H1 (cell line): ENCODE results near the gene MOG. TPM values are rescaled to one million over a fixed set of nuclear protein-coding genes. Genes with fewer than 3 reads are reported as not detected.
"Not testable (repeated sequence)": the region's sequence is repeated elsewhere in the genome, so short reads cannot be mapped to it uniquely, and the experiment has no call there.

Experiments
- CTCF ChIA-PET: fragments of 300-600 bp; sonication (Branson Sonifier 250); formaldehyde crosslinking; loops from one replicate; lab custom pipeline; 2021; ENCODE audit not compliant: partially characterized antibody; lab: Charles Lee
- POLR2A ChIA-PET: fragments of 300-600 bp; sonication (Branson Sonifier 250); formaldehyde crosslinking; loops from one replicate; lab custom pipeline; 2021; ENCODE audit warnings: inconsistent platforms; ENCODE audit not compliant: partially characterized antibody; lab: Charles Lee
- DNase-seq, 2 experiments: peaks; one replicate each; pipeline versions ENCODE4 v3.0.0 to v3.0.0-alpha.2; 2010 to 2022; ENCODE audit warnings: low spot score in 2 of 2, low read depth in 1 of 2, mixed read lengths in 1 of 2
- FAIRE-seq: peaks from 2 replicates; lab custom pipeline; 2011; peaks lifted over from hg19 to GRCh38; lab: Jason Lieb, UNC
- H2AFZ ChIP-seq: 2 replicates; pipeline ENCODE4 v1.8.1; 2012; ENCODE audit warnings: low read length, inconsistent platforms
- H2AK5ac ChIP-seq: 2 replicates; pipeline ENCODE4 v1.6.1; 2013; ENCODE audit warnings: low read depth, low read length
- H2BK120ac ChIP-seq: replicated peaks from 2 replicates; pipeline ENCODE3; 2013; ENCODE audit warnings: low read depth, low read length, inconsistent platforms
- H2BK12ac ChIP-seq: 2 replicates; pipeline ENCODE4 v1.6.1; 2013; ENCODE audit warnings: low read depth, low read length
- H2BK15ac ChIP-seq: 2 replicates; pipeline ENCODE4 v1.6.1; 2013; ENCODE audit warnings: low read length
- H2BK20ac ChIP-seq: 2 replicates; pipeline ENCODE4 v1.6.1; 2013; ENCODE audit warnings: low read length
- H2BK5ac ChIP-seq: 2 replicates; pipeline ENCODE4 v1.6.1; 2013; ENCODE audit warnings: low read depth, low read length
- H3K14ac ChIP-seq: 2 replicates; pipeline ENCODE4 v1.6.1; 2013; ENCODE audit warnings: inconsistent platforms; ENCODE audit not compliant: insufficient read length
- H3K18ac ChIP-seq: 2 replicates; pipeline ENCODE4 v1.6.1; 2013; ENCODE audit warnings: low read length; ENCODE audit errors: extremely low read depth
- H3K23ac ChIP-seq: 2 replicates; pipeline ENCODE4 v1.6.1; 2013; ENCODE audit warnings: inconsistent platforms; ENCODE audit not compliant: insufficient read length
- H3K23me2 ChIP-seq: 2 replicates; pipeline ENCODE4 v1.6.1; 2013; ENCODE audit warnings: low read depth, low read length
- H3K27ac ChIP-seq: 2 replicates; pipeline ENCODE4 v1.6.1; 2011; ENCODE audit warnings: low read depth, low read length, inconsistent platforms
- H3K27me3 ChIP-seq, 4 experiments: replicated peaks in 1 of 4; 1 replicate in 1 of 4; 2 replicates in 3 of 4; pipeline versions ENCODE4 v1.6.1 to v1.8.1; 2011 to 2013; ENCODE audit warnings: low read length in 3 of 4, mild to moderate bottlenecking in 3 of 4, inconsistent platforms in 2 of 4, mixed read lengths in 2 of 4, moderate library complexity in 1 of 4; ENCODE audit not compliant: control insufficient read depth in 3 of 4, insufficient read depth in 3 of 4; ENCODE audit errors: extremely low read depth in 1 of 4
- H3K36me3 ChIP-seq, 4 experiments: 2 replicates each; pipeline versions ENCODE4 v1.6.1 to v1.8.1; 2011 to 2013; ENCODE audit warnings: mild to moderate bottlenecking in 4 of 4, low read length in 3 of 4, moderate library complexity in 2 of 4, control low read depth in 1 of 4, inconsistent platforms in 1 of 4; ENCODE audit not compliant: insufficient read depth in 4 of 4, control insufficient read depth in 2 of 4
- H3K4ac ChIP-seq: replicated peaks from 2 replicates; pipeline ENCODE3; 2013; ENCODE audit warnings: low read length, low read depth, mixed read lengths, inconsistent platforms; ENCODE audit not compliant: insufficient read length
- H3K4me1 ChIP-seq, 4 experiments: replicated peaks in 1 of 4; 1 replicate in 1 of 4; 2 replicates in 3 of 4; pipeline versions ENCODE4 v1.6.1 to v1.8.1; 2011 to 2013; ENCODE audit warnings: low read length in 3 of 4, inconsistent platforms in 2 of 4, mixed read lengths in 1 of 4; ENCODE audit not compliant: insufficient read depth in 4 of 4, control insufficient read depth in 3 of 4
- H3K4me2 ChIP-seq, 2 experiments: 2 replicates each; pipeline versions ENCODE4 v1.6.1 to v1.8.1; 2011 to 2013; ENCODE audit warnings: low read depth in 2 of 2, low read length in 2 of 2, control low read depth in 1 of 2, inconsistent platforms in 1 of 2, mild to moderate bottlenecking in 1 of 2; ENCODE audit not compliant: insufficient read depth in 1 of 2
- H3K4me3 ChIP-seq, 4 experiments: fragments of 200-600, 300-600 bp in 1 of 4; sonication (generic), shearing (Covaris generic), sonication (Bioruptor Twin) in 1 of 4; 2 replicates each; pipeline versions ENCODE4 v1.5.1 to v1.8.1; 2011 to 2016; ENCODE audit warnings: low read length in 4 of 4, low read depth in 3 of 4, control low read depth in 2 of 4, inconsistent platforms in 2 of 4, mild to moderate bottlenecking in 2 of 4, mixed read lengths in 1 of 4, moderate library complexity in 1 of 4; ENCODE audit not compliant: insufficient read depth in 2 of 4; ENCODE audit errors: extremely low read depth in 1 of 4
- H3K56ac ChIP-seq: replicated peaks from 2 replicates; pipeline ENCODE3; 2013; ENCODE audit warnings: low read depth, mild to moderate bottlenecking, mixed read lengths, low read length, inconsistent platforms; ENCODE audit not compliant: insufficient read length
- H3K79me1 ChIP-seq: 2 replicates; pipeline ENCODE4 v1.6.1; 2013; ENCODE audit warnings: low read depth, low read length, control low read depth
- H3K79me2 ChIP-seq, 2 experiments: 2 replicates each; pipeline versions ENCODE4 v1.6.1 to v1.8.1; 2012 to 2013; ENCODE audit warnings: low read length in 2 of 2, mild to moderate bottlenecking in 2 of 2, inconsistent platforms in 1 of 2; ENCODE audit not compliant: insufficient read depth in 2 of 2, control insufficient read depth in 1 of 2
- H3K9ac ChIP-seq, 4 experiments: replicated peaks in 1 of 4; 1 replicate in 1 of 4; 2 replicates in 3 of 4; pipeline versions ENCODE4 v1.6.1 to v1.8.1; 2011 to 2013; ENCODE audit warnings: low read depth in 3 of 4, low read length in 3 of 4, control low read depth in 2 of 4, mild to moderate bottlenecking in 2 of 4, moderate library complexity in 2 of 4, inconsistent platforms in 1 of 4; ENCODE audit errors: extremely low read depth in 1 of 4
- H3K9me3 ChIP-seq, 2 experiments: 2 replicates each; pipeline versions ENCODE4 v1.6.1 to v1.8.1; 2012 to 2013; ENCODE audit warnings: mild to moderate bottlenecking in 2 of 2, moderate library complexity in 2 of 2, control low read depth in 1 of 2, inconsistent platforms in 1 of 2, low read depth in 1 of 2, low read length in 1 of 2, mixed read lengths in 1 of 2; ENCODE audit not compliant: insufficient read depth in 2 of 2
- H4K20me1 ChIP-seq, 2 experiments: replicated peaks in 1 of 2; 2 replicates each; pipeline versions ENCODE3 to v1.8.1; 2011 to 2013; ENCODE audit warnings: inconsistent platforms in 2 of 2, low read length in 2 of 2, mild to moderate bottlenecking in 1 of 2; ENCODE audit not compliant: insufficient read depth in 2 of 2, control insufficient read depth in 1 of 2
- H4K5ac ChIP-seq: 2 replicates; pipeline ENCODE4 v1.6.1; 2013; ENCODE audit warnings: low read length, low read depth, mixed read lengths, inconsistent platforms; ENCODE audit not compliant: insufficient read length
- H4K8ac ChIP-seq: 2 replicates; pipeline ENCODE4 v1.8.0; 2013; ENCODE audit warnings: mild to moderate bottlenecking, moderate library complexity, low read length, inconsistent platforms; ENCODE audit not compliant: insufficient read depth; ENCODE audit errors: extremely low read depth
- H4K91ac ChIP-seq: replicated peaks from 2 replicates; pipeline ENCODE3; 2013; ENCODE audit warnings: low read length, mixed read lengths, inconsistent platforms; ENCODE audit not compliant: insufficient read length
- WGBS, 2 experiments: shearing (Covaris generic) in 1 of 2; methylation state at CpG; one replicate each; pipeline versions ENCODE4 v1.1.6 to v1.1.7; 2013 to 2015; ENCODE audit warnings: low lambda C conversion rate in 2 of 2, mixed read lengths in 2 of 2, inconsistent platforms in 1 of 2, low coverage in 1 of 2, missing lambda C conversion rate in 1 of 2; ENCODE audit not compliant: insufficient replicate concordance in 2 of 2, insufficient coverage in 1 of 2, insufficient read length in 1 of 2; ENCODE audit errors: extremely low coverage in 1 of 2, missing lambda C conversion rate in 1 of 2; 5-methylcytosine and 5-hydroxymethylcytosine counted together
- polyA plus RNA-seq, 7 experiments: library from polyadenylated mRNA; depleted of rRNA in 3 of 7; stranded (reverse) in 5 of 7; unstranded in 2 of 7; fragments of >200 nt in 5 of 7; fragments of 200-250 nt in 2 of 7; gene quantifications; 1 replicate in 5 of 7; 2 replicates in 1 of 7; 4 replicates in 1 of 7; pipeline versions ENCODE4 v1.2.1 to v1.2.3, GENCODE V29; 2011 to 2013; ENCODE audit warnings: missing spikeins in 2 of 7, mixed read lengths in 2 of 7
- total RNA-seq: library from RNA; stranded (reverse); fragmentation: NEBNext Ultra II Directional; extraction: Animal tissue kit (Norgen Biotek cat#: 25700); gene quantifications from 2 replicates; pipeline ENCODE4 v1.2.1, GENCODE V29; 2021

The MOG gene
- total and polyA plus RNA-seq, 2 of the 8 experiments (the other 6 are each of a cell fraction or from before 2014, with no cell fraction given), result 0.17 to 0.86 TPM

DNA sequence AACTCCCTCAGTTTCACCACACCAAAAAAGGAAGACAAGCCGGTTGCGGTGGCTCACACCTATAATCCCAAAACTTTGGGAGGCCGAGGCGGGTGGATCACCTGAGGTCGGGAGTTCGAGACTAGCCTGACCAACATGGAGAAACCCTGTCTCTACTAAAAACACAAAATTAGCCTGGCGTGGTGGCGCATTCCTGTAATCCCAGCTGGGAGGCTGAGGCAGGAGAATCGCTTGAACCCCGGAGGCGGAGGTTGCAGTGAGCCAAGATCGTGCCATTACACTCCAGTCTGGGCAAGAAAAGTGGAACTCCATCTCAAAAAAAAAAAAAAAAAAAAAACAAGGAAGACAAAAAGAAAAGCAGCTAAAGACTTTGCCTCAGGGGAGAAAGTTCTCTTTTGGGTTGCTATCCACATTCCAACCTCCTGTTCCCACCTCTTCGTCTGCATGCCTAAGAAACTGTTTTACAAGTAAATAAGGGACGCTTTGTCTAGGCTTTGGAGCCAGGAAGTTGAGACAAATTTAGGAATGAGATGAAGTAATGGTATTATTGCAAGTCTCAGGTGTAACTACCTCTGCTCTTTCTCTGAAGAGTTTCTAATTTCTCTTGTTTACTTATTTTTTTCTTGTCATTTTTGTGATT is 4.7 kb downstream of the MOG start:
- not testable (repeated sequence) for H2BK15ac ChIP-seq, H3K9ac ChIP-seq, H4K8ac ChIP-seq, H2AK5ac ChIP-seq, H2AFZ ChIP-seq, H3K27me3 ChIP-seq, H3K79me1 ChIP-seq, H3K23ac ChIP-seq, H4K20me1 ChIP-seq, H3K9me3 ChIP-seq, H3K23me2 ChIP-seq, H3K14ac ChIP-seq, H3K79me2 ChIP-seq, H3K36me3 ChIP-seq
- H4K91ac ChIP-seq, result peak overlapping the region; percentile 76
- DNase-seq (peak; percentile 57 to 91), FAIRE-seq (peak; percentile 81)
- peak overlapping the region; percentile 80; the same call in 1 of the 2 replicates for H2BK20ac ChIP-seq
- peak overlapping the region in 1 of 4 experiments; percentile 15; a peak in 1 of 8 replicates for H3K4me3 ChIP-seq
- peak overlapping the region; percentile 99 for H2BK5ac ChIP-seq
- peak overlapping the region; percentile 32 for H3K56ac ChIP-seq
- WGBS, 2 experiments, result 13% methylated on average over 8 of the region's 14 CpGs; no CpG with 5 or more reads in 1 of the 2 experiments
- H3K4me1 ChIP-seq, result peaks cover 8 to 28% (median 19%) of the 10 kb centered on the region in 4 experiments
- H3K27ac ChIP-seq, result peak overlapping the region; percentile 84; the same call in 1 of the 2 replicates
- CTCF ChIA-PET, result interaction anchor here (1.0 to 24.4 kb wide), 6 partner anchors 19 to 50 kb away, joined by 3 to 658 read pairs (median 253); partner anchors contain the start of genes GABBR1 and ZFP57
- peak overlapping the region; percentile 13 to 35; a peak in 3 of 4 replicates for H3K4me2 ChIP-seq
- POLR2A ChIA-PET, result interaction anchor here (1.0 to 8.4 kb wide), 12 partner anchors 9 to 38 kb away, joined by 3 to 78 read pairs (median 4); no protein-coding TSS in a partner anchor
- peak overlapping the region; percentile 49 for H3K18ac ChIP-seq
- H2BK12ac ChIP-seq, result peak overlapping the region; percentile 56
- peak overlapping the region; percentile 55 for H4K5ac ChIP-seq
- H2BK120ac ChIP-seq, result peak overlapping the region; percentile 26
- peak overlapping the region; percentile 69 for H3K4ac ChIP-seq
